ENCODE data around the gene ISM1.

Gene ISM1

DNA sequence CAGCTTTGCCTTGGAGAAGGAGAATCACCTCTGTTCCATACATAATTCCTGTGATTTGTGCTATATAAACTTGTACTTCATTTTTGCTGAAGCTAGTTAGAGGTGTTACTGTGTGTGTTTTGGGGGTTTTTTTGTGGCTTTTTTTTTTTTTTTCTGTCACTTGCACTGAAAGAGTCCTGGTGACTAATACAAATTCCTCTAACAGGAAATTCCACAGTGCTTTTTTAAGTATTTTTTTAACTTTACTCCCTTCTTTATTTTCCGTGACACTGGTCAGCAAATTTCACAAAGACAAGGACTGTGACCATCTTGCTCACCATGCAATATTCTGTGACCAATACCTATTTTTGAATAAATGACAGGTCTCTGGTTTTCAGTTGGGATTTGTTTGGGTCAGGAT is 110.5 kb downstream of the ISM1 start:
- no peaks in the 10 kb centered on the region for H3K27me3 ChIP-seq (ENCODE audit: control insufficient read depth, insufficient read depth, low read length)
- H3K9me3 ChIP-seq (ENCODE audit: control insufficient read depth, low read depth, low read length), result no peaks in the 10 kb centered on the region
- H3K27ac ChIP-seq (ENCODE audit: low read length), result no peak overlapping the region
- no peak overlapping the region for H3K4me3 ChIP-seq (ENCODE audit: low read length)
- no peaks in the 10 kb centered on the region for H3K36me3 ChIP-seq (ENCODE audit: control insufficient read depth, low read depth, low read length)
- no peak overlapping the region for H3K9ac ChIP-seq (ENCODE audit: low read length)
- H3K4me1 ChIP-seq (ENCODE audit: control insufficient read depth, low read depth, low read length), result no peaks in the 10 kb centered on the region

DNA sequence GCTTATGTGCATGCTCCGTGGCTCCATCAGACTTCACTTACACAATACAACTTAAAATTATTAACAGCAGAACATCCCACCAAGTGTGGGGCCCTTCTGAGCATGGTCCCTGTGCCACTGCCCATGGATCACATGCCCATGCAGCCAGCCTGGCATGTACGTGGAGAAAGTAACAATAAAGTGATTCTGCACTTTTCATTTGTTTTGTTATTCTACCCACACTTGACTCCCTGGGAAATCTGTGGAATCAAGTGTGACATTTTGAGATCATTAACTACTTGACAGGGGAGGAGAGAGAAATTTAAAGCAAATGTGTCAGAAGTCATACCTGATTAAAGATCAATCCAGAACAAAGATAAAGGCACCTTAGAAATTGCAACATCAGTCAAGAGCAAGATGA is 112.0 kb downstream of the ISM1 start:
- Histone ChIP-seq H3K27me3 (ENCODE audit: control insufficient read depth, insufficient read depth, low read length) (no peaks in the 10 kb centered on the region), H3K4me1 (ENCODE audit: control insufficient read depth, low read depth, low read length) (no peaks in the 10 kb centered on the region), H3K4me3 (ENCODE audit: low read length) (no peak overlapping the region), H3K9me3 (ENCODE audit: control insufficient read depth, low read depth, low read length) (no peaks in the 10 kb centered on the region), H3K9ac (ENCODE audit: low read length) (no peak overlapping the region), H3K27ac (ENCODE audit: low read length) (no peak overlapping the region), H3K36me3 (ENCODE audit: control insufficient read depth, low read depth, low read length) (no peaks in the 10 kb centered on the region)

DNA sequence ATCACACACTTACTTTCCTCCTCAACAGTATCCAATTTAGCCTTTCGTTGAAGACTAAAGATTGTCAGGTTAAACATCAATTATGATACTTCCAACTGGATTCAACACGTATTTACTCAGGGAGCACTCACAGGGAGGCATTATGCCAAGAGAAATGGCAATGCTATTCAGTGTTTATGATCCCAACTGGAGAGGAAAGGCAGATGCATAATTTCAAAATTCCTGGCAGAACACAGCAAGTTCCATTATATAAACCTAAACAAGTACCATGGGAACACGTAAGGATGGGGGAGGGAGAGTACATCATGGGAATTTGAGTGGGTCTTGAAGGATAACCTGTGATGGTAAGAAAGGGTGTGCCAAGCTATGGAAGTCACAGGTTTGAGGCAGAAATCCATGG is 112.7 kb downstream of the ISM1 start:
- H3K27me3 ChIP-seq (ENCODE audit: control insufficient read depth, insufficient read depth, low read length), result no peaks in the 10 kb centered on the region
- no peak overlapping the region for H3K4me3 ChIP-seq (ENCODE audit: low read length)
- H3K27ac ChIP-seq (ENCODE audit: low read length), result no peak overlapping the region
- no peaks in the 10 kb centered on the region for H3K36me3 ChIP-seq (ENCODE audit: control insufficient read depth, low read depth, low read length)
- H3K4me1 ChIP-seq (ENCODE audit: control insufficient read depth, low read depth, low read length), result no peaks in the 10 kb centered on the region
- H3K9ac ChIP-seq (ENCODE audit: low read length), result no peak overlapping the region
- H3K9me3 ChIP-seq (ENCODE audit: control insufficient read depth, low read depth, low read length), result no peaks in the 10 kb centered on the region

DNA sequence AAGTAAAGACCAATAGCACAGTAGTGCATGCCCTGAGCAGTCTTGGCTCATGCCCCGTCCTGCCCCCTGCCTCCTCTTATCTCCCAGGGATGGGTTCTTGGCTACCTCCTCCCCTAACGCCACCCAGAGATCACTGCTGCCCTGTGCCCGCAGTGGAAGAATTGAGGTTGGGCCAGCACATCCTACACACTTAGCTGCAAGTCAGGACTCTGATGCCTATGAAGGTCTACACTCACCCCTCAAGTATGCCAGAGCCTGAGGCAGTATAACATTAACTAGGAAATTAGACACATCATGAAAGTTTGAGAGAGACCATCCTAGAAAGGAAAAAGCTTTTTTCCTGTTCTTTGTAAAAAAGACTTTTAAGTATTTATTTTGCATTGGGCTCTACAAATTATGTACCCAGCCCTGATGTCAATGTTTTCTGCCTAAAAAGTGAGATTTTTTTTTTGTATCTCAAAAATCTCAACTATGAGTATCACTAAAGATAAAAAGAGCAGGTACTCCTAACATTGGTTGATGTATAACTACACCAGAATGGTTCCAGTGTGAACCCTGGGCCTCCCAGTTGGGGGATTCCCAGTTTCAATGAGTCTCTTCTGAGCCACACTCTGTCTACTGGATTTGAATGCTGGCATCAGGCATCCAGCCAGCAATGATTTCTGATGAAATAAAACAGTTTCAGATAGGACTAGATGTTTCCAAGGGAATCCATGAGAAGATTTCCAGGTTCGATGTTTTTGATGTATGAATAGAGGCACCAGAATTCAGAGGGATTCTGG is 115.4 kb downstream of the ISM1 start:
- H3K4me1 ChIP-seq (ENCODE audit: control insufficient read depth, low read depth, low read length), result no peaks in the 10 kb centered on the region
- H3K36me3 ChIP-seq (ENCODE audit: control insufficient read depth, low read depth, low read length), result no peaks in the 10 kb centered on the region
- H3K9me3 ChIP-seq (ENCODE audit: control insufficient read depth, low read depth, low read length), result no peaks in the 10 kb centered on the region
- H3K27me3 ChIP-seq (ENCODE audit: control insufficient read depth, insufficient read depth, low read length), result no peaks in the 10 kb centered on the region
- no peak overlapping the region for H3K9ac ChIP-seq (ENCODE audit: low read length)
- no peak overlapping the region for H3K27ac ChIP-seq (ENCODE audit: low read length)
- no peak overlapping the region for H3K4me3 ChIP-seq (ENCODE audit: low read length)

DNA sequence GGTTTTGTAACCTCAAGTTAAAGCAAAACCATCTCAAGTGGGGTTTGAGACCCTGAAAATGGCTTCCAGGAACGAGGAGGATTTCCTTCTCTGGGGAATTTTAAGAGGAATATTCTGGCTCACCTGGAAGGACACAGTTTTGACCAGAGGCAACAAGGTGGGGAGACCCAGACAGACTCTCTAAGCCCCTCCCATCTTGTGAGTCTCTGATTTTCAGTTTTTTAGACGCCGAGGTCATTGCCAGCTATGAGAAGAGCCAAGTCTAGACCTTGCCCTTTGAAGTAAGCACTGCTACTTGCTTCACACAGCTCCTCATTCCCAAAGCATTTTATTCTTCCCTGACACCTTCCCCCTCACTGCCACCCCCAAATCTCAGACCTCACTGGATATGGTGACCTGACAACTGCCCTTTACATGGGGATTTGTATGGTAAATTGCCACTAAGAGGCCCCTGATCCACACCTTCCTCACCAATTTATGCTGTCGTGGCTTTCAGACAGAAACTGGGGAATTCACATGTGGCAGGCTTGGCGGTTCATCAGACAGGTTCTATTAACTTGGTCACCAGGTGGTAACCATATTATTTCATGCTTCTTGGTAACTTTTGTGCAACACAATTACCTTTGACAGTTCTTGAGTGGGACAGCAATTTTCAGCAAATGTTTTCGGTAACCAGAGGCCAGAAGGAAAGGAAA is 116.2 kb downstream of the ISM1 start:
- H3K4me3 ChIP-seq (ENCODE audit: low read length), result no peak overlapping the region
- H3K36me3 ChIP-seq (ENCODE audit: control insufficient read depth, low read depth, low read length), result no peaks in the 10 kb centered on the region
- H3K4me1 ChIP-seq (ENCODE audit: control insufficient read depth, low read depth, low read length), result no peaks in the 10 kb centered on the region
- no peaks in the 10 kb centered on the region for H3K27me3 ChIP-seq (ENCODE audit: control insufficient read depth, insufficient read depth, low read length)
- no peaks in the 10 kb centered on the region for H3K9me3 ChIP-seq (ENCODE audit: control insufficient read depth, low read depth, low read length)
- H3K9ac ChIP-seq (ENCODE audit: low read length), result no peak overlapping the region
- no peak overlapping the region for H3K27ac ChIP-seq (ENCODE audit: low read length)

DNA sequence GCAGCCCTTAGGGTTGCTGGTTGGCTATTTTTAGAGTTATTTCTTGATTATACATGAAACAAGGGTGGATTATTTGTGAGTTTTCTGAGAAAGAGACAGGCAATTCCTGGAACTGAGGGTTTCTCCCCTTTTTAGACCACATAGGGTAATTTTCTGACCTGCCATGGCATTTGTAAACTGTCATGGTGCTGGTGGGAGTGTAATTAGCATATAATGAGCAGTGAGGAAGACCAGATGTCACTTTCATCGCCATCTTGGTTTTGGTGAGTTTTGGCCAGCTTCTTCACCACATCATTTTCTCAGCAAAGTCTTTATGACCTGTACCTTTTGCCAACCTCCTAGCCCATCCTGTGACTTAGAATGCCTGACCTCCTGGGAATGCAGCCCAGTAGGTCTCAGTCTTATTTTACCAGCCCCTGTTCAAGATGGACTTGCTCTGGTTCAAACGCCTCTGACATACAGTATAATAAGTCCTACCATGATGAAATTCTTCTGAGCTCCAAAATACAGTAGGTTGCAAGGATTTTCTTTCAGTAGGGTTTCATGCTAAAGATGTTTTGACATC is 117.1 kb downstream of the ISM1 start:
- Histone ChIP-seq H3K4me3 (ENCODE audit: low read length) (no peak overlapping the region), H3K9ac (ENCODE audit: low read length) (no peak overlapping the region), H3K27me3 (ENCODE audit: control insufficient read depth, insufficient read depth, low read length) (no peaks in the 10 kb centered on the region), H3K27ac (ENCODE audit: low read length) (no peak overlapping the region), H3K36me3 (ENCODE audit: control insufficient read depth, low read depth, low read length) (no peaks in the 10 kb centered on the region), H3K9me3 (ENCODE audit: control insufficient read depth, low read depth, low read length) (no peaks in the 10 kb centered on the region), H3K4me1 (ENCODE audit: control insufficient read depth, low read depth, low read length) (no peaks in the 10 kb centered on the region)

DNA sequence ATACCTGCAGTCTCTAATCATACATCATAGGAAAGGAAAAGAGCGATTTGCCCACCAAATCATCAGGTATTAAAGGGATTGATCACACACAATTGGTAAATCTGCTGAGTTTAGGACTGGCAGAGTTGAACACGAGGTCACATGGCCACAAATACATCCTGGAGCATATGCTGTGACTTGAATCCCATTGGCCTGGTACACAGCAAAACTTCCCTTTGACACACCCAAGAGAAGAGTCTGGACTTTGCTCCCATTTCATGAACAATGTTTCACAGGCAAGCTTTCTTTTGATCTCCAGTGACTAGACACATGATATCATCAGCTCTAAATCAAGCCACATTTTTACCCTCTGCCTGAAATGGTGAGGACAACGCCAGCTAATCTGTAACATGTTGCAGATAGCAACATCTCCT is 117.9 kb downstream of the ISM1 start:
- H3K36me3 ChIP-seq (ENCODE audit: control insufficient read depth, low read depth, low read length), result no peaks in the 10 kb centered on the region
- H3K9me3 ChIP-seq (ENCODE audit: control insufficient read depth, low read depth, low read length), result no peaks in the 10 kb centered on the region
- H3K27ac ChIP-seq (ENCODE audit: low read length), result no peak overlapping the region
- H3K4me1 ChIP-seq (ENCODE audit: control insufficient read depth, low read depth, low read length), result no peaks in the 10 kb centered on the region
- H3K4me3 ChIP-seq (ENCODE audit: low read length), result no peak overlapping the region
- H3K9ac ChIP-seq (ENCODE audit: low read length), result no peak overlapping the region
- no peaks in the 10 kb centered on the region for H3K27me3 ChIP-seq (ENCODE audit: control insufficient read depth, insufficient read depth, low read length)

GRCh38 chr20:13340088-13340487 is 119.0 kb downstream of the ISM1 start:
- Histone ChIP-seq H3K27me3 (ENCODE audit: control insufficient read depth, insufficient read depth, low read length) (no peaks in the 10 kb centered on the region), H3K9me3 (ENCODE audit: control insufficient read depth, low read depth, low read length) (no peaks in the 10 kb centered on the region), H3K27ac (ENCODE audit: low read length) (no peak overlapping the region), H3K4me1 (ENCODE audit: control insufficient read depth, low read depth, low read length) (no peaks in the 10 kb centered on the region), H3K36me3 (ENCODE audit: control insufficient read depth, low read depth, low read length) (no peaks in the 10 kb centered on the region), H3K4me3 (ENCODE audit: low read length) (no peak overlapping the region), H3K9ac (ENCODE audit: low read length) (no peak overlapping the region)

GRCh38 chr20:13341737-13342393 is 120.8 kb downstream of the ISM1 start:
- no peaks in the 10 kb centered on the region for H3K4me1 ChIP-seq (ENCODE audit: control insufficient read depth, low read depth, low read length)
- no peak overlapping the region for H3K9ac ChIP-seq (ENCODE audit: low read length)
- H3K4me3 ChIP-seq (ENCODE audit: low read length), result no peak overlapping the region
- no peaks in the 10 kb centered on the region for H3K9me3 ChIP-seq (ENCODE audit: control insufficient read depth, low read depth, low read length)
- no peak overlapping the region for H3K27ac ChIP-seq (ENCODE audit: low read length)
- no peaks in the 10 kb centered on the region for H3K36me3 ChIP-seq (ENCODE audit: control insufficient read depth, low read depth, low read length)
- no peaks in the 10 kb centered on the region for H3K27me3 ChIP-seq (ENCODE audit: control insufficient read depth, insufficient read depth, low read length)

DNA sequence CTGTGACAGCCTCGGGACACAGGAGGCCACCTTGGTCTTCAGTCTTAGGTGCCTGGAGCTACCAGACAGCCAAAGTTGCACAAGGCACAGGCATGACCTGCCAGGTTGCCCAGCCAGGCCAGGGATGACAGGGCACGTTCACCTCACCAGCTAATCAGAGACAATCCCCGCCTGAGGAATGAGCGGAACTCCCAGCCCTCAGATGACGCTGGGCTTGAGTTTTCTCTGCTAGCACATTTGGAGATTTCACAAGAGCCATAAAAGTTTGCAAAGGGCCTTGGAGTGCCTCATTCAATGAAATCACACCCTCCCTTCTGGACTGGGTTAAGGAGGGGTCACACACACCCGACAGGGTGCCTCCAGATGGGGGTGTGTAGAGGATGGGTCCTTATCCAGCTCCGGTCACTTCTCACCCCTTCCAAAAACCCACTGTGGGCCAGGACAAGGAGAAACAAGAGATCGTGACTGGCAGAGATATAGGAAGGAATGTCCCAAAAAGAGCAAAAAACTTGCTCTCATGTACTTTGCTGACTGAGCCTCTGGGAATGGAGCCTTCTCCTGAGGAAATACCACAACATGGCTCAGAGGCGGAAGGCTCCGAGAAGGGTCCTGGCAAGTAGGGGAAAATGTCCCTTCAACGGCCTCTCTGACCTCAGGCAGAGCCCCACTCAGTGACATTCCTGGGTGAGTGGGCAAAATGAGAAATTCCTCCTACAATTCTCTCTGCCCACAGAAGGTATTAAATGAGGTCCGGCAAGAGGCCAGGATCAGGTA is 121.6 kb downstream of the ISM1 start:
- no peak overlapping the region for H3K27ac ChIP-seq (ENCODE audit: low read length)
- no peak overlapping the region for H3K9ac ChIP-seq (ENCODE audit: low read length)
- no peak overlapping the region for H3K4me3 ChIP-seq (ENCODE audit: low read length)
- no peaks in the 10 kb centered on the region for H3K9me3 ChIP-seq (ENCODE audit: control insufficient read depth, low read depth, low read length)
- no peaks in the 10 kb centered on the region for H3K27me3 ChIP-seq (ENCODE audit: control insufficient read depth, insufficient read depth, low read length)
- no peaks in the 10 kb centered on the region for H3K36me3 ChIP-seq (ENCODE audit: control insufficient read depth, low read depth, low read length)
- no peaks in the 10 kb centered on the region for H3K4me1 ChIP-seq (ENCODE audit: control insufficient read depth, low read depth, low read length)

- no peaks in the 10 kb centered on the region for H3K36me3 ChIP-seq (ENCODE audit: control insufficient read depth, low read depth, low read length)
- H3K27ac ChIP-seq (ENCODE audit: low read length), result no peak overlapping the region
- H3K27me3 ChIP-seq (ENCODE audit: control insufficient read depth, insufficient read depth, low read length), result no peaks in the 10 kb centered on the region
- H3K4me3 ChIP-seq (ENCODE audit: low read length), result no peak overlapping the region
- no peaks in the 10 kb centered on the region for H3K9me3 ChIP-seq (ENCODE audit: control insufficient read depth, low read depth, low read length)
- H3K4me1 ChIP-seq (ENCODE audit: control insufficient read depth, low read depth, low read length), result no peaks in the 10 kb centered on the region
- no peak overlapping the region for H3K9ac ChIP-seq (ENCODE audit: low read length)
Observed at GRCh38 chr20:13344671-13345070, 123.6 kb downstream of the ISM1 start.
